Sciatic nerve (tissue), 2 donors: ENCODE results near the gene GCK. TPM values are rescaled to one million over a fixed set of nuclear protein-coding genes. Genes with fewer than 3 reads are reported as not detected.
"Not testable (repeated sequence)": the region's sequence is repeated elsewhere in the genome, so short reads cannot be mapped to it uniquely, and the experiment has no call there.

ENCODE experiments used
- ATAC-seq: fragments of 200-7000 bp; cut with Tn5 transposase; one replicate; pipeline ENCODE4 v1.9.1; 2020; ENCODE audit warnings: mild to moderate bottlenecking, moderate library complexity
- DNase-seq: peaks from one replicate; pipeline ENCODE4 v3.0.0-alpha.2; 2020; ENCODE audit warnings: low spot score
- intact Hi-C: fragments of 100-400 bp; cut with DNase I; formaldehyde crosslinking; loops from one replicate; pipeline ENCODE4 v1.14.2; 2022
- total RNA-seq: library from RNA; stranded (reverse); fragmentation: NEBNext Ultra II Directional; extraction: Animal tissue kit (Norgen Biotek cat#: 25700); gene quantifications from one replicate; pipeline ENCODE4 v1.2.1, GENCODE V29; 2021
- donor health status: DM: no; HTN: no; CAD: no.
- donor health status: DM: no; HTN: no; CAD: no.

GCK gene
- total RNA-seq, 1 donor from 2014 or later, result 1.9 TPM

DNA sequence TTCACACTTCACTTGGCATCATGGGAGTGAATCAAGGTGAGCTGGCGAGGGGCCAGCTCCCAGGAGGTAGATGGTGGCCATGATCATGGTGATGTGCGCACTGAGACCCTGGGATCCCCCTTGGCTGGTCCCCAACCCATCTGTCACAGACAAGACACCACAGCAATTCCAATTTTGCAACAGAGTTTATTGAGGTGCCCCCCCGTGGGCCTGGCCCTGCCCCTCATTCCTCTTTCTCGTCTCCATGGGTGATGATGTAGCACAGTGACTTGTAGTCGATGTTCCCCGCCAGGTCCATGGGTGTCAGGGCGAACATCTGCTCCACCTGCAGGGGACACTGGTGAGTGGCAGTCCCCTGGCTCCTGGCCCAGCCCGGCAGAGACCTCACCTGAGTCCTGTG lies 50.5 kb downstream of the GCK start:
- ATAC-seq, result no peak
- intact Hi-C loops, result no loop called here

DNA sequence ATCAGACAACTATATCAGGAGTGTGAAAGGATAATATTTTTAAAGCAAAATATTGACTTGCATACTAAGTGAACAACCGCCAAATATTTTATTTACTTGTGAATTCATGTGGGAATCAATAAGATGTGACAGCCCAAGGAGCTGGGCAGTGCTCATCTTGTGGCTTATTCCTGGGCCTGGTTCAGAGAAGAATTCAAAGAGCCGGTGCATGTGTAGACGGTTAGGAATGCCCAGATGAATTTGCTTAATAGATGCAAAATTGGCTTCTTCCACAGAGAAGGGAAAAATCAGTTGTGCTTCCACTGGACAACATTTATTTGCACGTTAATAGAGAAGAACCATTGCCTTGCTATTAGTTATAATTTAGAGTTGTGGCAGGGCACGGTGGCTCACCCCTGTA lies 52.5 kb downstream of the GCK start:
- intact Hi-C loops, result no loop called here
- ATAC-seq, result no peak
- no peak for DNase-seq

More for the DNA sequence above, 50.5 kb downstream of the GCK start:
- DNase-seq, result no peak

DNA sequence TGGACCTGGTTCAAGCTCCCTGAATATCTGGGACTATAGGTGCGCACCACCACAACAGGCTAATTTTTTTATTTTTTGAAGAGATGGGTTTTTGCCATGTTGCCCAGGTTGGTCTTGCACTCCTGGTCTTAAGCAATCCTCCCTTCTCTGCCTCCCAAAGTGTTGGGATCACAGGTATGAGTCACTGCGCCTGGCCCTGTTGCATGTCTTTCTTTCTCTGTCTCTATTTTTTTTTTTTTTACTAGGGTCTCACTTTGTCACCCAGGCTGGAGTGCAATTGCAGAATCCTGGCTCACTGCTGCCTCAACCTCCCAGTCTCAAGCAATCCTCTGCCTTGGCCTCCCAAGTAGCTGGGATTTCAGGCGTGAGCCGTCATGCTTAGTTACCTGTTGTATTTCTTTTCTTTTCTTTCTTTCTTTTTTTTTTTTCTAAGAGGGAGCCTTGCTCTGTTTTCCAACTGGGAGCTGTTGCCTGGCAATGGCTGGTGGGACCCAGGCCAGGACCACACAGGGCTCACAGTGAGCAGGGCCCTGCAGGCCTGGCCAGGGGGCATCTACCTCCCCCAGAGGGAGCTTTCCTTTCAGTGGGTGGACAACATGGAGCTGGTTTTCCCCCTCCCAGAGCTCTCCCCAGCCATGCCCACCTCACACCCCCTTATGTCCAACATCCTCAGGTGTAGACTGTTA lies 54.2 kb downstream of the GCK start:
- intact Hi-C loops, result no loop called here
- ATAC-seq, result no peak

DNA sequence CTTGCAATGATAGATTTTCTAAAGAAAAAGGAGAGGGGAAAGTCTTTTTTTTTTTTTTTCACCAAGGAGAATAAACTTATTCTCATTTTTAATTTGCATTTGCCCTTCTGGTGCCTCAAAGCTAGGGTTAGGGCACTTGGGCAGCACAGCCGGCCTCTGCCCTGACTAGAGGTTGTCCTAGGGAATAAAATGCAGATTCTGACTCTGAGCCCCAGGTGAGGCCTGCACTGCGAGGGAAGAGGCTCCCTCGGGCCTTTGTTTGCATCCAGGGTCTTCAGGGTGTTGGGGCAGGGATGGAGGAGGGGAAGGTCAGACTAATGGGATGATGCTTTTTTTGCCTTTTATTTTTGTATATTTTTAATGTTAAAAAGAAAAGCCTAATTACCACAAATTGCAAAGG lies 55.9 kb downstream of the GCK start:
- intact Hi-C loops, result no loop called here
- no peak for ATAC-seq

More for the DNA sequence above, 54.2 kb downstream of the GCK start:
- DNase-seq, result no peak

DNA sequence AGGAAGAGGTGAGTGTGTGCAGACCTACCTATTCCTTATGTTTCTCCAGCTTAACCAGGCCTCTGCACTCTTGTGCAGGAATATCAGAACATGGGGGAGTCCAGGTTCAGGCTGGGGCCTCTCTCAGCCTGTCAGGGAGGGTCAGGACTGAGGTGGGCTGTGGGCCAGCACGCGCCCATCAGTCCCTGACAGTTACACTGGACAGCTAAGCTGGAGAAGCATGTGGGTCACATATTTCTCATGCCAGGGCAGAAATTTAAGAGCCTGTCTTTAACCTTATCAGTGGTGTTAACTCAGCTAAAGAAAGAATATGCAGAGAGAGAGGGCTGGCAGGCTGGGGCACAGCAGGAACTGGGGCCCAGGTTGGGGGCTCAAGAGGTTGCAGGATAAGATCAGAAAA lies 57.2 kb downstream of the GCK start:
- intact Hi-C loops, result no loop called here
- ATAC-seq, result no peak
- no peak for DNase-seq

More for the DNA sequence above, 55.9 kb downstream of the GCK start:
- DNase-seq, result no peak

DNA sequence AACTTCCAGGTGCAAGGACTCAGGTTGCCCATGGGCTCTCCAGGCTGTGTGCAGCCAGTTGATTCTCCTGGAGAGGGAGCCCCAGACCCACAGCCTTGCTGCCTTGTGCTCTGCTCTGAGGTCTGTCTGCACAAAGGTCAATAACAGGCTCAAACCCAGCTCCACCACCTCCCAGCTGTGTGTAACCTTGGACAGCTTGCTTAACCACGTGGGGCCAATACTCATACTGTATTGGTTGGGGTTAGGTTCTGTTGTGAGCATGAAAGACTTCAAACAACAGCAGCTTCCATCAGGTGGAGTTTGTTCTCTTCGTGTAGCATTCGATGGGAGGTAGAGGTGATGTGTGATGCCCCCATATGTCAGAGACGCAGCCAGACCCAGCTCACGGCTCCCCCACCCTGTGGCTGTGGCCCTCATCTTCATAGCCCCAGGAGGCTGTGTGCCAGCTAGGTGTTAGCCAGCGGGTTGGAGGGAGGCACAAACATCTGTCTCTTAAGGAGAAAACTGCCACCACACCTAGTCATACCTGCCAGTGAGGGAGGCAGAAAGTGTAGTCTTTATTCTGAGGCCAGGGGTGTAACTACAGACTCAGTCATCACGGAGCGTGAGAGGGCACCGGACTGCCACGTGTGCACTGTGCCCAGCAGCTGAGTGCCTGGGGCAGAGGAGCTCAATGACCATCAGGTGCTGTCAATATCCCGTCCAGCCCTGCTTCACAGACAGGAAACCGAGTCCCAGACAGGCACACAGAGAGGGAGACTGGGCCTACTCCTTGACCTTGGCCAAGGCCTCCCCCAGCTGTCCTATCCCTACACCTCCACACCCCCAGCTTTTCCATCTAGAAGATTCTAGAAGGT lies 57.8 kb downstream of the GCK start:
- no peak for DNase-seq
- peak; percentile 48 for ATAC-seq
- intact Hi-C loops, result no loop called here

DNA sequence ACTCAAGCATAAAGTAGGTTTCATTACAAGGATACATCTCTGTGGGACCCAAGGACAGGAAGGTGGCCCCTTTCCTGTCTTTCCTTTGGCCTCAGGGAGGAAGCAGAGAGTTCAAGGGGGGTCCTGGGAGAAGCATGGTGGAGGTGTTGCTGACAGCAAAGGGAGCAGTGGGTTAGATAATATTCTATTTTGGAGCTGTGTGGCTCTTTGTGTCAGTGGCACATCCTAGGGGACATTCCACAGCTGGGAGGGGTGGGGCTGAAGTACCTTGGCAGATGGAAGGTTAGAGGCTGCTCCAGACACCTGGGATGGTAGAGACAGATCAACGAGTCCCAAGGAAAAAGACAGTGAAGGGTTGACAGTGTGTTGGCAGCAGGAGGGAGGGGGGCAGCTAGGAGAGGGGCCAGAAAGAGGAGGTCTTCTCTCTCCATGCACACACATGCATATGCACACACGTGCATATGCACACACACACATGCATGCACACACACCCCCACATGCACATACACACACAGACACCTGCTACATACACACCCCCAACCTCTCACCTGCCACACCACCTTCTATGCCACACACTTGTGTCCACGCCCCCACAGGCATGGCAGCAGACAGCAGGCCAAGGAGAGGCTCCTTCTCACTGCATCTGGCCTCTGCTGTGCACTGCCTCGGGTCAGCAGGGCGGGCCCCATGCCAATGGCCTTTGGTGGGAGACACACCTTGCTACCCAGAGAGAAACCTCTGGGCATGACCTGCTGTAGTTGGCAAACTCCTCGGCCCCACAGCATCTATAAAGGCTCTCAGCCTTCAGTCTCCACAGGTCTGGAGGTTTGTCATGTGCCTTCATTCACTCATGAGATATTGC lies 60.3 kb downstream of the GCK start:
- ATAC-seq (no peak), DNase-seq (no peak)
- intact Hi-C loops, result no loop called here

DNA sequence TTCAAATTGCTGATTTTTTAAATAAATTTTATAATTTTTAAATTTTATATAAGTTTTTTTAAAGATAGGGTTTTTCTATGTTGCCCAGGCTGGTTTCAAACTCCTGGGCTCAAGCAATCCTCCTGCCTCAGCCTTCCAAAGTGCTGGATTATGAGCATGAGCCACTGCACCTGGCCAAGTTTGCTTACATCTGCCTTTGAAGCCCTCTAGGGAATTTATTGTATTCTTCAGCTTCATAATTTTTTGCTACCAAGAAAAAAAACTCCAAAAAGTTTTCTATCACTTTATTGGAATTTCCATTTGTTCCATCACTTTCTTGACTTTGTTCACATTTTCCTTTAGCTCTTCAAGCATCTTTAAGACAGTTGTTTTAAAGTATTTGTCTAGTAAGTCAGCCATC lies 62.1 kb downstream of the GCK start:
- DNase-seq (no peak), ATAC-seq (no peak)
- intact Hi-C loops, result no loop called here

DNA sequence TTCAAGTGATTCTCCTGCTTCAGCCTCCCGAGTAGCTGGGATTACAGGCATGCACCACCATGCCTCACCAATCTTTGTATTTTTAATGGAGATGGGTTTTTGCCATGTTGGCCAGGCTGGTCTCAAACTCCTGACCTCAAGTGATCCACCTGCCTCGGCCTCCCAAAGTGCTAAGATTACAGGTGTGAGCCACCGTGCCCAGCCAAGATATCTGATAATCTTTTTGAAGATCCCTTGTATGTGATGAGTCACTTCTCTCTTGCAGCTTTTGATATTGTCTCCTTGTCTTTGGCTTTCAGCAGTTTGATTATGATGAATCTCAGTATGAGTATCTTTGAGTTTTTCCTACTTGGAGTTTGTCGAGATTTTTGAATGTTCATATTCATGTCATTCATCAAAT lies 62.7 kb downstream of the GCK start:
- intact Hi-C loops, ATAC-seq, DNase-seq: not testable (repeated sequence)

DNA sequence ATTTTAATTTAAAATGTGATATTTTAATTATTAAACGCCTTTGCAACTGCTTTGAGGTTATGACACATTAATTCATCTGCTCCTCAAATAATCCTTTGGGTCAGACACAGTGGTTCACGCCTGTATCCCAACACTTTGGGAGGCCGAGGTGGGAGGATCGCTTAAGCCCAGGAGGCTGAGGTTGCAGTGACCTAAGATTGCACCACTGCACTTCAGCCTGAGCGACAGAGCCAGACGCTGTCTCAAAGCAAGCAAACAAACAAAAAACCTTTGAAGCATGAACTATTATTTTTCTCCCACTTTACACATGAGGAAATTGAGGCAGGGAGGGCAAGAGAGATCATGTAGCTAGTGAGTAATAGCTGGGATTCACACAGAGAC lies 64.4 kb downstream of the GCK start:
- no peak for ATAC-seq
- DNase-seq, result no peak
- intact Hi-C loops, result no loop called here

DNA sequence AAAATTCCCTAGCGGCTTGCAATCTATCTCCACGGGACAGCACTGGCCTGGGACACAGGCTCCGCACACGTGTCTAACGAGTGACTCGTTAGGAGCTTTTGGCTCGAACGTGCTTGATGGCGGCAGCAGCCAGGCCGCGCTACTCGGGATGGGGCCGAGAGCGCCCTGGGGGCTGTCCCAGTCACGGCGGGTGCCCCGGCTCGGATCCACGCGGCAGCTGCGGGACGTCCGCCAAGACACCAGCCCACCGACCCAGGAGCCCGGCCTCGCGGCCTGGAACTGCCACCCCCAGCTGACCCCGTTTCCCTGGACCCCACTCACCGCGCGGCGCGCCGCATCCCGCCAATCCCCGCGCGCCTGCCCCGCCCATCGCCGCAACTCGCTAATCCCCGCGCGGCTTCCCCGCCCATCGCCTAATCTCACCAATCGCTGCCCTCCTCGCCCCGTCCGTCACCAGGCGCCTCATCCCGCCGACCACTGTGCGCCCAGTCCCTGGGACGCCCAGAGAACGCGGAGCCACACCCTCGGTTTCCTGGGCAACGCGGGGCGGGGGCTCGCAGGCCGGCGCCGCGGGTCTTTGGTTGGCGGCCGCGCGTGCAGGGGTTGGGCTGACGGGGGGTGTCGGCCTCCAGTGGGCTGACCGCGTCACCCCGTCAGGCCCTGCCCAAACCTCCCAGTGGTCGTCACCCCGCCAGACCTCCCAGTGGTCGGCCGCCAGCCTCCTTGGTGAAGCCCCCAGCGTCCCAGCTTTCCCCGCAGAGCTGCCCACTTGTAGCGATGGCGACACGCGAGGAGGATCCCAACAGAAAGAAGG lies 65.8 kb downstream of the GCK start, which contains the start of gene POLD2:
TSS of gene POLD2 (minus strand) at position 359 of the 814 bp plus-strand sequence. CDS start 1,495 bp downstream, outside the sequence.
- intact Hi-C loops, result no loop called here
- DNase-seq (peak; percentile 99), ATAC-seq (peak; percentile 98)

DNA sequence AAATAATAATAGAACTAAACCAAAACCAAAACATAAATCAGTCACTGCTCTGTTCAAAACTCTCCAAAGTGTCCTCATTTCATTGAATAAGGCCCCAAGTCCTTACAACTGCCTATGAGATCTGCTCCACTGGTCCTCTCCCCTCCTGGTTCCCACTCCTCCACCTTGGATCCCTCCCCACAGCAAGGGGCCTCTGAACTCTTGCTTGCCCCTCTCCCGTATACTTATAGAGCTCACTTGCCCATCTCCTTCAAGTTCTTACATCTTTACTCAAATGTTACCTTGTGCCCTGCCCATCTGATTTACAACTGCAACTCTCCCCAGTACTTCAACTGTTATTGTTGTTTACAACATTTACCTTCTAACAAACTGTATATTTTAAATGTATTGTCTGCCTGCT lies 66.7 kb downstream of the GCK start:
- no peak for ATAC-seq
- no peak for DNase-seq
- intact Hi-C loops, result no loop called here

DNA sequence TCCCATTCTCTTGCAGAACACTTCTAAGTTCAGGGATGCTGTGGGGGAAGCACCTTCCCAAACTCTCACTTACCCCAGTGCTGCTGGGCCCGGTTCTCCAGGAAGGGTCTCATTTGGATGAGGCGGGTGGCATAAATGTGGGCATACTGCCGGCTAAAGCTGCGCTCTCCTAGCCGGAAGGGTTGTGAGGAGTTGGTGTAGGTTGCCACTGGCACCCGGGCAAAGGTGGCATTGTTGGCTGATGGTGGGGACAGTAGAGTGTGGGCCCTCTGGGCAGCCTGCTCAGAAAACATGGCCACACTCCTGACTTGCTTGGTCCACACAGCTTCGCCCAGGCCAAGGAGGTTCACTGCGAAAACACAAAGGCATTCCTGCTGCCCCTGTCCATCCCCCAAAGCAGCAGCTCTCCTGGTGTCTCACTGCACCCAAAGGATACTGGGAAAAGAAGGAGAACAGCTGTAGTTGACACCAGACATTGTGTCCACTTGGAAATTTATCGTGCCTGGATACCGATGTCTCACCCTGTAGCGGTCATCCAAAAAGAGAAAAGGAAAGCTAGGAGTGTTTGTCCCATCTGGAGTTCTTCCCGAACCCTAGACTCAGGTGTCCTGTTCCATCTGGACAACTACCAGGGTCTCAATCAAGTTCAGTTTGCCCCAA lies 67.3 kb downstream of the GCK start:
- intact Hi-C loops, result no loop called here
- DNase-seq (no peak), ATAC-seq (no peak)

DNA sequence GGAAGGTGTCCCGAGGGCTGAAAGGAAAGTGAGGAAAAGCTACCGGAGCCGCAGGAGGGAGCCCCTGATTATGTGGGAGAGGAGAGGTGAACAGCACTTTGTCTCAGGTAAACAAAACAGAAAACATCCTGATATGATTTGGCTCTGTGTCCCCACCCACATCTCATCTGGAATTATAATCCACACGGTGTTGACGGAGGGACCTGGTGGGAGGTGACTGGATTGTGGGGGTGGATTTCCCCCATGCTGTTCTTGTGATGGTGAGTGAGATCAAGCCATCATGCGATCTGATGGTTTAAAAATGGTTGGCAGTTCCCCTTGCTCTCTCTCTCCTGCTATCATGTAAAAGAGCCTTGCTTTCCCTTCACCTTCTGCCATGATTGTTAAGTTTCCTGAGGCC lies 68.8 kb downstream of the GCK start:
- ATAC-seq (no peak), DNase-seq (no peak)
- intact Hi-C loops, result no loop called here

DNA sequence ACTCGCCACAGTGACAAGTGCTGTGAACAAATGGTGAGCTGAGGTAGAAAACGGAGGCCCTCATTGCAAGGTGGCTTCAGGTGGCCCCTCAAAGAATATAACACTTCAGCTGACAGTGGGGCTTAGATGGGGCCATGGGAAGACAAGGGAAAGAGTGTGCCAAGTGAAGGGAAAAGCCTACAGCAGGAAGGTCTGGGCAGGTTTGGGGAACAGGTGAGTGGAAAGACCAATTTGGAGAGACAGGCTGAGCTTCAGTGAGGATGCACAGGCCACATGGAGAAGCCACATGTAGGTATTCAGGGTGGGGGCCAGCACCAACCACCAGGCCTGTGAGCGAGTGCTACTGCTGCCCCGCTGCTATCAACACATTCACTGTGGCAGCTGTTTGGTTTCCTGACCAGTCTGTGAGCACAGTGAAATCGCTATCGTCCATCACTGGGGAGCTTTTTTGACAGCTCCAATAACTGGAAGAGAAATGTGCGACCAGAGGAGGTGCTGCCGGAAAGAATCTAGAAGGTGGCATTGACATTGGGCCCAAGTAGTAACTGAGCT lies 69.3 kb downstream of the GCK start:
- ATAC-seq (no peak), DNase-seq (no peak)
- intact Hi-C loops, result no loop called here

DNA sequence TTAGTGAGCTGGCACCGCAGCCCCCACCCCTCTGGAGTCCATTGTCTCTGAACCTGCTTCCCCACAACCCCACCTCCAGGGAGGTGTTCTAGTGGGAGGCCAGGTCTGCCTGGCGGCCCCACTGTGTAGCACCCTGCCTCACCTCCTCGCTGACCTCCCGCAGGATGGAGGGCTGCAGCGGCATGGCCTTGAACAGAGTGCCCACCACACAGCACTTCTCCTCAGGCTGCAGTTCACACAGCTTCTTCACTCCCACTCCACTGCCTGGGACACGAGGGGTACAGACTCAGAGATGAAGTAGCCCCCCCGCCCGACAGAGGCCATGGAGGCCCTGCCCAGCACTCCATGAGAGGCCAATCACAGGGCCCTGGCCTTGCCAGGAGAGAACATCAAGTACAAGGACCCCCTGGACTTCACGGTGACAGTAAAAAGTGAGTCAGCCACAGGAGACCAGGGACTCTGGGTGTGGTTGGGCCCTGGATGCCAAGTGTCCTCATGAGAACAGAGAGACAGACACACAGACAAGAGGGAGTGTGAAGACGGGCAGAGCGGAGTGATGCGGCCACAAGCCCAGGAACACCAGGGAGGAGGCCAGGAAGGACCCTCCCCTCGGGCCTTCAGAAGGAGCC lies 71.3 kb downstream of the GCK start:
- ATAC-seq (no peak), DNase-seq (no peak)
- intact Hi-C loops, result no loop called here
